NCI-H146 treated with DMSO at 0.1 percent for 48 hours (cell line): ENCODE results near the gene ACAT2.
"Not testable (repeated sequence)": the region's sequence is repeated elsewhere in the genome, so short reads cannot be mapped to it uniquely, and the experiment has no call there.

Source experiments
- DNase-seq: peaks from one replicate; lab custom pipeline; 2025; ENCODE audit not compliant: unreplicated experiment; lab: John Stamatoyannopoulos, UW

The ACAT2 gene

DNA sequence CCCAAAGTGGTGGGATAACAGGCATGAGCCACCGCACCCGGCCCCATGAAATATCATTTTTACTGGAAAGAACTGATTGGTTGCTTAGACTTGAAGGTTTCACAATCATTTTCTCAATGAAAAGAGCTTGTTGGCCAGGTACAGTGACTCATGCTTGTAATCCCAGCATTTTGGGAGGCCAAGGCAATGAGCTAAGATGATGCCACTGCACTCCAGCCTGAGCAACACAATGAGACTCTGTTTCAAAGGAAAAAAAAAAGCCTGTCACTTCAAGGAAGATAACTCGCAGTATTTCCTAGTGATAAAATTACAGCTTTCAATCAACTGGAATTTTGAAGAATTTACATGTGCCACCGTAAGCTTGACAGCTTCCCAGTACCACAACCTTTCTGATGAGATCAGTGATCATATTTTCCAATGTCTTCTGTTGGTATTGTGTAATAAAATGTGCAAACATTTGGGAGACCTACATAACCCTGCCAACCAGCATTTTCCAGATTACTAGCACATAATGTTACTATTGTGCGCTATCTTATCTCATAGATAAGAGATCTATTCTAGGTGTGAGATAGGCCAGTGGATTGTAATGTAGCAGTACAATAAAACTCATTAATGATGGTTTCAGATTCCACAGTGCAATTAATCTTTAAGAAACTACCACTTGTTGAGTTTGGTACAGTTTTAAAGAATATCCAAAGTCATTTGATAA is 45.5 kb downstream of the ACAT2 start:
- DNase-seq, result peak; percentile 90

DNA sequence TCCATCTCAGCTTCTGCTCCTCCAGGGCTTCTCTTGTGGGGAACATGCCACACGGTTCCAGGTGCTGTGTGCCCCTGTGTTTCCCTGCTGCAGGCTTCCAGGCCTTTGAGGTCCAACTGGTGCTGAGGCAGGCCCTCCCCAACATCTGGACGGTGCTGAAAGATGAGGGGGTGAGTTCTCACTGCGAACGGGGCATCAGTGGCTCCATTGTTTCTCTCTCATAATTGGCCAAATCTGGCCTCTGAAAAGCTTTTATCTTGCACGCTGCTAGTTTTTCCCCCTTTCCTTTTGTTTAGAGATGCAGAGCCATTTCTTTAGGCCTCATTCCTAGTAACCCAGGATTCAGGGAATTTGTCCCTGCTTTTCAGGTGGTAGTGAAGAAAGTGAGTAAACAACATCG is 46.8 kb downstream of the ACAT2 start:
- DNase-seq, result no peak

DNA sequence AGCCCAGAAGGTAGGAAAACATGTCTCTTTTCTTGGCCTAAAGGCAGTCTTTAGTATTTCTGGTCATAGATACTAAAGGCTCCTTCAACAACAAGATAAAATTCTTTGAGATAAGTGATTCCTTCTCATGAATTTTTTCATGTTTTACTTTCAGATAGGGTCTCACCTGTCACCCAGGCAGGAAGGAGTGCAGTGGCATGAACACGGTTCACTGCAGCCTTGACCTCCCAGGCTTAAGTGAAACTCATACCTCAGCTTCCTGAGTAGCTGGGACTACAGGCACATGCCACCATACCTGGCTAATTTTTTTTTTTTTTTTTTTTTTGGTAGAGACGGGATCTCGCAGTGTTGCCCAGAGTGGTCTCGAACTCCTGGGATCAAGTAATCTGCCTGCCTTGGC is 47.3 kb downstream of the ACAT2 start:
- DNase-seq, result no peak

DNA sequence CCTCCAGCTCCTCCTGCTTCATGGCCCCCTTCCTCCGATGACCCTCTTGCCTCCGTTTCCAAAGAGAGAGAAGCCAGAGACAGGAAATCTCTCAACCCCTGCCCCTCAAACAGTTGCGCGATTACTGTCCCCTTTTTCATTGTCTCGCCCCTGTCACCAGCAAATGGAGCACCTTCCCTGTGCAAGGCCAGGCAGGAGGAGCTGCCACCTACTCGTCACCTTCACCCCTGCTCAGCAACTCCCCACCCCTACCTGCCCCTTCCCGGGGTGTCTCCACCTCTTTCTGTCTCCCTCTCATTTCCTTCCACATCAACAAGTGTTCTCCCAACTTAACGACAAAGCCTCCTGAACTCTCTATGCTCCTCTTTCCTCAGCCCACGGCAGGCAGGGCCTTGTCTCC is 51.9 kb downstream of the ACAT2 start:
- no peak for DNase-seq

DNA sequence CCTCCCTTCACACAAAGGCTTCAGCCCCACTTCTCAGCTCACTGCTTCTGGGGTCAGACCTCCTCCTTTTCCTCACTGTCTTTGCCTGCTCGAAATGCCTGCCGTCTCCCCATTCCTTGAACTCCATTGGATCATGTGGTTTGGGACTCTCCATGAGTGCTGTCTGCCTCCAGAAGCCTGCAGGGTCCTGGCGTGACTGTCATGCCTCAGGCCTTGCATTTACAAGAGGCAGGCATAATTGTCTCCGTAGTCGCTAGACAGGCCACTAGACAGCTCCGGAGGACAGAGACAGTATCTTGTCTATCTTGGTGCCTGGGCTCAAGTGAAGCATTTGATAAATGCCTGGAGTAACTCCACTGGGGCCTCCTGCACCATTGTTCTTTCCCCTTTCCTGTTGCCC is 53.6 kb downstream of the ACAT2 start:
- DNase-seq, result no peak

DNA sequence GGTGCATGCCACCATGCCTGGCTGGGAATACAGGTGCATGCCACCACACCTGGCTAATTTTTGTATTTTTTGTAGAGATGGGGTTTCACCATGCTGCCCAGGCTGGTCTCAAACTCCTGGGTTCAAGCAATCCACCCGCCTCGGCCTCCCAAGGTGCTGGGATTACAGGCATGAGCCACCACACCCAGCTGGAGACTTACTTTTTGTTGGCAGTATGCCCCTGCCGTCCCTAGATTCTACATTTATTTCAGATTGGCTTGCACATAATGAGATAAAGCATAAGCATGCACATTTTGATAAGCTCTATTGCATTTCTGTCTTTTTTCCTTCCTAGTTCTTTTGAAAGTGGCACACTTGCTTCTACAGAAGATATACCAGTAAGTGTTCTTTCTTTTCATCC is 54.9 kb downstream of the ACAT2 start:
- not testable (repeated sequence) for DNase-seq

DNA sequence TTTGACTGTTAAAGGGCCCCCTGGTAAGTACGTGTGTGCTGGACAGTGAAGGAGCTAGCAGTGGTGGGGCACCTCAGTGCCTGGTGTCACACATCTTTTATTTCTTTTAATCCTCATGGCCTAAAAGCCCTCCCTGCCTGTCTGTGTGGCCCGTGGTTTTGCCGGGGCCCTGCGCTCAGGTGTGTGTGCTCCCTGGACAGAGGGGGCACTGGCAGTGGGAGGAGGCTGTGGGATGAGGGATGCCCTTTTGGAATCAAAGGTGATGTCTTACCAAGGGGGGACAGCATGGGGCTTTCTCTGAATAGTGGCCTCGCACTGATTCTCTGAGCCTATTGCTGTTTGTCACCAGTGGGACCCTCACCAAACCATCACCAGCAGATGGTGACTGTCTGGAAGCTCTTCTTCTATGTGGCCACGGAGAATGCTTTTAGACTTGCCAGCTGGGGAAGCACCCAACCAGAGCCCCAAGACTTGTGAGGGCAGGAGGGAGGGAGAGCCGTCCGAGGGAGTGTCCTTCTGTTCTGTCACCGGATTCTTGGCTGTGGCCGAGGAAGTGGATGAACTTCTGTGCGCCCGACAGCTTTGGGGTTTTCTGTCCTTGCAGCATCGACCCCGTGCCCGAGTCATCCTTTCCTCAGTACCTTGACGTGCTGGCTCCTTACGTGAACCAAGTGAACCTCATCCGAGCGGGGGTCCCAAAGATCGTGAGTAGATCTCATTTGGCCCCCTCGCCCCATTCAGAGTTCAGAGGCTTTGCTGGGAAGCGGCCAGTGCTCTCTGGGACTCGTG is 56.3 kb downstream of the ACAT2 start:
- DNase-seq, result no peak

DNA sequence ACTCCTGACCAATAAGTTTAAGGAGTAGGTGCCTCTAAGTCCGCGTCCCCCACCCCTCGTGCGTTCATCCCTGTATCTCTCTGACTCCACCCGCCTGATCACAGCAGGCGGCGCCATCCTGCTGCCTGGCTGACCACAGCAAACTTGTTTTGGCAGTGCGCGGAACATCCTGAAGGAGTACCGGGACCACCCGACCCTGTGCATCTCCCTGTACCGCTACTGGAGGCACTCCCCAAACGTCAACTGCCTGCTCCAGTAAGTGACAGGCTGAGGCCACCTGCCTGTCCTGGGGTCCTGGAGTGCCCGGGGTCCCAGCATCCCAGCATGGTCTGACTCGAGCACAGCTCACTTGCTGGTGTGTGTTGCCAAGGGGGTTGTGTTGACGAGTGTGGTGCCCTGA is 57.3 kb downstream of the ACAT2 start:
- no peak for DNase-seq

DNA sequence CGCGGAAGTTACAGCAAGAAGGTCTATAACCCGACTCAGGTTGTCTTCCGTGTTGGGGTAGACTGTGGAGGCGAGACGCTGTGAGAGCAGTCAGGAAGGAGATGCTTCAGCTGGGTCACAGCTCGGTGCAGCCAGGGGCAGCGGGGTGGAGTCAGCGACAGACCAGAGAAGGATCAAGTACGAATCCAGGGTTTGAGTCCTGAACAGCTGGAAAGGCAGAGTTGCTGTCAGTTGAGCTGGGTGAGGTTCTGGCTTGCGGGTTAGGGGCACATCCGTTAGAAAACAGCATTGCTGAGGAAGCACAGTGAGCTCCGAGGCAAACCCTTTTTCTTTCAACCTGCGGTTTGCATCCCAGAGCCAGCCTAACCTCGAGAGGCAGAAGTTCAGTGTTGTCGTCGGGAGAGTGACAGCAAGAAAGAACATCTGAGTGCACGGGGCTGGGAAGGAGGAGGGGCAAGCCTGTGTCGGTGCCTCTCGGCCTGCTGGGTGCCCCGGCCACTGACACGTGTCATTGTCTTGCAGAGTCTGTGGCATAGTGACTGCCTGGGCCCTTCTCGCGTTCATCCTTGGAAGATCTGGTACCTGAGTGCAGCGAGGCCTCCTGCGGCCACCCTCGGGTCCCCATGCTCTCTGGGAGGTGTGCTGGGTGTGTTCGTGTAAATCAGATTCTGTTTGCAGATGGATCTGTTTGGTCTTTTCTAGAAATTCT is 58.2 kb downstream of the ACAT2 start:
- DNase-seq, result no peak

DNA sequence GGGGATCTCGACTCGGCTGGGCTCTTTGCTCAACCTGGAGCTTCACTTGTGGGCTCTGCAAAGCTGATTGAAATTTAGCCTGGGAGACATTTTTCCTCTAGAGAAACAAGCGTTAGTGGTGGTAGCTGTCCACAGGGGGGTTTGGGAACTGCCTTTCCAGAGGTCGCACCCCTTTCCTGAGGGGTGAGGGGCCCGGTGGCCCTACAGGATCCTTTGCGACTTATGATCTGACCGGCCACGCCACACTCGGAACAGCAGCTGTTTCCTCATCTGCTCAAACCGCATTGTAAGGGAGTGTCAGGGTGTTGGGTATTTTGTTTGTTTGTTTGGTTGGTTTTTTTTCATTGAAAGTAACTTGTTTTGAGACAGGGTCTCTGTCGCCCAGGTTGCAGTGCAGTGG is 59.3 kb downstream of the ACAT2 start:
- no peak for DNase-seq

DNA sequence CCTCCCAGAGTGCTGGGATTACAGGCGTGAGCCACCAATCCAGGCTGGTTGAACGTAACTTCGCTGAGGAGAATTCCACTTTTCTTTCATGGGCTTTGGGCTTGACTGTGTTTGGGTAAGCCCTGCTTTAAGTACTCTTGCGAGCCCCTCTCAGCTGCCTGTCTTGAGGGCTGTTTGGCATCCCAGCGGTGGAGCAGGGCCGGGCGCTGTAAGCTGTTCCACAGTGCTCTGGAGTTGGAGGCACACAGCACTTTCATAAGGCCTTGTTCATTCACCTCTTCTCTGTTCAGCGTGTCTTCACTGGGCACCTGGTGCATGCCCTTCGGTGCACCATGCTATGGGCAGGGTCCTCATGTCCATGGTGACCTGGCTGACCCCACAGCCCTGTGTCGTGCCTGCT is 59.9 kb downstream of the ACAT2 start:
- DNase-seq, result no peak

DNA sequence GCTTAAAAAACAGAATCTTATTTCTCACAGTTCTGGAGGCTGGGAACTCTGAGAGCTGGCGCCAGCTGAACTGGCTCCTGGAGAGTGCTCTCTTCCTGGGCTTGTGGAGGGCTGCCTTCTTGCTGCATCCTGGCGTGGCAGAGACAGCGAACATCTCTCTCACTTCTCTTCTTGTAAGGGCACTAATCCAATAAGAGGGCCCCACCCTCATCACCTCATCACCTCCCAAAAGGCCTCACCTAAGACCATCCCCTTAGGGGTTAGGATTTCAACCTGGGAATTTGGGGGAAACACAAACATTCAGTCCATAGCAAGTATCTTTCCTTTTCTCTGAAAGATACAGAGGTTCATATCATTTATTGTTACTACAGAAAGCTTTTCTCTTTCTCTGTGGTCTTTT is 62.1 kb downstream of the ACAT2 start:
- no peak for DNase-seq

DNA sequence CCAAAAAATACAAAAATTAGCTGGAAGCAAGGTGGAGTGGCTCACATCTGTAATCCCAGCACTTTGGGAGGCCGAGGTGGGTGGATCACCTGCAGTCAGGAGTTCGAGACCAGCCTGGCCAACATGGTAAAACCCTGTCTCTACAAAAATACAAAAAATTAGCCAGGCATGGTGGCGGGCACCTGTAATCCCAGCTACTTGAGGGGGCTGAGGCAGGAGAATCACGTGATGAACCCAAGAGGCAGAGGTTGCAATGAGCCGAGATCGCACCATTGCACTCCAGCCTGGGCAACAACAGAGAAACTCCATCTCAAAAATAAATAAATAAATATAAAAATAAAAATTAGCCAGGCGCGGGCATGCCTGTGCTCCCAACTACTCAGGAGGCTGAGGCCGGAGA is 62.8 kb downstream of the ACAT2 start:
- not testable (repeated sequence) for DNase-seq

DNA sequence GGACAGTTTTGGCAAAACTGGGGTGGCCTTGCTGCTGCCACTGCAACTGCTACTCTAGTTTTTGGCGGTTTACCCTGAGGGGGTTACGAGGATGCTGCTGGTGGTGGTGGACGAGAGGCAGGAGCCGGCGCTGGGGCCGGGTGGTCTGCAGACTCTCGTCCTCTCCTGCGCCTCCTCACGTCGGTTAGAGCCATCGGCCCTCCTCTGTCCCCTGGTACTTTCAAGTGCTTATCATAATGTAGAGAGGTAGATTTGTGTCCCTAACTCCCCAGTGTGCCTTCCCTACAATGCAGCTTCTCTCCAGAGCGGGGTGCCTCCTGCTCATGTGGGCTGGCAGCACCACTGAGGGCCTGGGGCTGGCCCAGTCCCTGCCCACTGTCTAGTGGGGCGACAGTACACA is 64.2 kb downstream of the ACAT2 start:
- no peak for DNase-seq

DNA sequence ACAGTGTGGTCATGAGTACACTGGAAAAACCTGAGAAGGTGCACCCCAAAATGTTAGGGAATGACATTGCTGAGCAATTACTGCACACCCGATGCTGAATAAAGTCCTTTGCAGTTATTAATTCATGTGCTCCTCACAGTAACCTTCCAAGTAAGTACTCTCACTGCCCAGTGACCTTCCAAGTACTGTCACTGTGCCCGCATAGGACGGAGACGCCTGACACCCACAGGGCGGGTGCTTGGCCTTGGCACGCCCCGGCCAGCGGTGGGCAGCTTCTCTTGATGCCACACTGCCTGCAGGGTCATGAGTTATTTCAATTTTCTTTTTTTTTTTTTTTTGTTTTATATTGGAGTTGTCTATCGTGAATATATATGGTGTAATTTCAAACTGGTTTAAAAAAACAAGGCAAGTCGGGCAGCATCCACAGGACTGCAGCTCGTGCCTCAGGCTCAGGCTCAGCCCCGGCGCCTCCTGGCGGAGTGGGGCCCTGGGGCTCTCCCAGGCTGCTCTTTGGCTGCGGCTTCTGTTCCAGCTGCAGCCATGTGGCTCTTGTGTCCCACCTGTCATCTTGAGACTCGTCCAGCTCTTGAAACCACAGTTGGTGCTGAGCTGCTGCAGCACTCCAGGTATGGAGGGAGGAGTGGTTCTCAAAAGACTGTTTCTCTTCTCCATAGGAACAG is 65.3 kb downstream of the ACAT2 start:
- DNase-seq, result no peak

DNA sequence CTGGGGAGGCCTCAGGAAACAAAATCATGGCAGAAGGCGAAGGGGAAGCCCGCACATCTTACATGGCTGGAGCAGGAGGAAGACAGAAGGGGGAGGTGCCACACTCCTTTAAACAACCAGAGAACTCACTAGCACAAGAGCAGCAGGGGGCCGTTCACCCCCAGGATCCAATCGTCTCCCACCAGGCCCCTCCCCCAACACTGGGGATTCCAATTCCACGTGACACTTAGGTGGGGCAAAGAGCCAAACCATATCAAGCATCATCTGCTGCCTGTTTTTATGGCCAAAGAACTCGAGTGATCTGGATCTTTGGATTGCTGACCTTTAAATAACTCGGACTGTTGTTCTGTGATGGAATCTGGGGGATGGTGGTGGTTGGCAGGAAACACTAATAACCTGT is 66.2 kb downstream of the ACAT2 start:
- no peak for DNase-seq
